Activated CD8-positive, alpha-beta T cell treated with anti-CD3 and anti-CD28 coated beads for 36 hours (primary cell): ENCODE results near the gene ADD1. TPM values are rescaled to one million over a fixed set of nuclear protein-coding genes. Genes with fewer than 3 reads are reported as not detected.

ENCODE experiments used
- ATAC-seq: fragments of 200-7000 bp; cut with Tn5 transposase; one replicate; pipeline ENCODE4 v1.10.0; 2021; ENCODE audit warnings: mild to moderate bottlenecking, moderate library complexity
- CTCF ChIA-PET: fragments of 350-600 bp; sonication (Branson Sonifier 250); formaldehyde crosslinking; loops from one replicate; lab custom pipeline; 2021; ENCODE audit warnings: antibody characterized with exemption; lab: Charles Lee
- POLR2A ChIA-PET: fragments of 350-600 bp; sonication (Branson Sonifier 250); formaldehyde crosslinking; loops from one replicate; lab custom pipeline; 2021; ENCODE audit warnings: antibody characterized with exemption; lab: Charles Lee
- DNase-seq: peaks from one replicate; pipeline ENCODE4 v3.0.0-alpha.2; 2020
- H3K27ac Mint-ChIP-seq: one replicate; pipeline ENCODE4 v1.8.0; 2021; ENCODE audit warnings: mild to moderate bottlenecking, mixed read lengths
- H3K27me3 Mint-ChIP-seq: one replicate; pipeline ENCODE4 v1.8.0; 2021; ENCODE audit warnings: mixed read lengths
- H3K36me3 Mint-ChIP-seq: one replicate; pipeline ENCODE4 v1.8.0; 2021; ENCODE audit warnings: low read depth, mixed read lengths
- H3K4me1 Mint-ChIP-seq: one replicate; pipeline ENCODE4 v1.8.0; 2021; ENCODE audit warnings: low read depth, mixed read lengths
- H3K4me3 Mint-ChIP-seq: one replicate; pipeline ENCODE4 v1.8.0; 2021; ENCODE audit warnings: mild to moderate bottlenecking, moderate library complexity, mixed read lengths
- H3K9me3 Mint-ChIP-seq: one replicate; pipeline ENCODE4 v1.8.0; 2021; ENCODE audit warnings: mixed read lengths
- intact Hi-C: fragments of 100-400 bp; cut with micrococcal nuclease; formaldehyde crosslinking; loops from one replicate; pipeline ENCODE4 v1.10.0; 2022
- total RNA-seq, 2 experiments: library from RNA; stranded (reverse); gene quantifications; one replicate each; pipeline ENCODE4 v1.2.3, GENCODE V29; 2021
- TF ChIP-seq, protein P1 (sequence below): fragments of 200-600 bp; IDR thresholded peaks from one replicate; pipeline ENCODE4 v1.8.0; 2022; ENCODE audit warnings: antibody characterized with exemption, mild to moderate bottlenecking

The ADD1 gene
- total RNA-seq, 2 experiments from 2014 or later, result 149 to 154 TPM

DNA sequence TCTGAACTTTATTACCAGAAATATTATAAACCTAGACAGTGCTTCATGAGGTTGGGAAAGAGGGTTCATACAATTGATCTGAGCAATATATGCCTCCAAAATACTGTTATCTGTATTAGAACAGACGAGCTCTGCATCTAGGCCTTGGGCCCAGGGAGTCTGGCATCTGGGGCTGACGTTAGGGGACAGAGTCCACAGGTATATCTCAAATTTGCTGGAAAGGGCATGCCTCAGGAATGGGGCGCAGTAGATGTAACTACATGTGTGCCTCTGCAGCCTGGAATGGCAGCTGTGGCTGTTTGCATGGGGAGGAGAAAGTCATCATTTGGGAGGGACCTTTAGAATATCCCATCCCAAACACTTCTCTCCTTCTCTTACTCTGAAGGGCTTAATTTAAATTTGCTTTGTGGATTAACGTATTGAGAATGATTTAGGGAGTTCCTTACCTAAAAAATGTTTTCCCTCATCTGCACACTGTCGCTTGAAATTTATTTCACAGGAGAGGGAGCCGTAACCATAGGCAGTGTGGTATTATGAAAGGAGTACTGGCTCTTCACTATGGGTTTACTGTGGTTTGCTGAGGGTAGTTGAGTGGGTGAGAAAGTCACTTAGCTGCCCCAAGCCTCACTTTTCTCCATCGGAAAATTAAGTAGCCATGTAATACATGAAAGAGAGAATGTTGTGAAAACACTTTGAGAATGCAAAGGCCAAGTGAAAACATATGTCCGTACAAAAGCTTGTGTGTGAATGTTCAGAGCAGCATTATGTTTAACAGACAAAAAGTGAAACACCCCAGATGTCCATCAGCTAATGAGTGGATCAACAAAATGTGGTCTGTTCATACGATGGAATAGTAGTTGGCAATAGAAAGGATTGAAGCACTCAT lies 5.9 kb downstream of the ADD1 start:
- TF ChIP-seq, protein P1, sequence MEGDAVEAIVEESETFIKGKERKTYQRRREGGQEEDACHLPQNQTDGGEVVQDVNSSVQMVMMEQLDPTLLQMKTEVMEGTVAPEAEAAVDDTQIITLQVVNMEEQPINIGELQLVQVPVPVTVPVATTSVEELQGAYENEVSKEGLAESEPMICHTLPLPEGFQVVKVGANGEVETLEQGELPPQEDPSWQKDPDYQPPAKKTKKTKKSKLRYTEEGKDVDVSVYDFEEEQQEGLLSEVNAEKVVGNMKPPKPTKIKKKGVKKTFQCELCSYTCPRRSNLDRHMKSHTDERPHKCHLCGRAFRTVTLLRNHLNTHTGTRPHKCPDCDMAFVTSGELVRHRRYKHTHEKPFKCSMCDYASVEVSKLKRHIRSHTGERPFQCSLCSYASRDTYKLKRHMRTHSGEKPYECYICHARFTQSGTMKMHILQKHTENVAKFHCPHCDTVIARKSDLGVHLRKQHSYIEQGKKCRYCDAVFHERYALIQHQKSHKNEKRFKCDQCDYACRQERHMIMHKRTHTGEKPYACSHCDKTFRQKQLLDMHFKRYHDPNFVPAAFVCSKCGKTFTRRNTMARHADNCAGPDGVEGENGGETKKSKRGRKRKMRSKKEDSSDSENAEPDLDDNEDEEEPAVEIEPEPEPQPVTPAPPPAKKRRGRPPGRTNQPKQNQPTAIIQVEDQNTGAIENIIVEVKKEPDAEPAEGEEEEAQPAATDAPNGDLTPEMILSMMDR, result no peak
- intact Hi-C loops, result loop anchor here (5.0 kb wide), 1 partner anchor 88 kb away; no protein-coding TSS in a partner anchor
- POLR2A ChIA-PET, result interaction anchor here (1.0 to 1.6 kb wide), 3 partner anchors 11 to 86 kb away, joined by 3 to 4 read pairs (median 4); no protein-coding TSS in a partner anchor
- no peaks in the 10 kb centered on the region for H3K27me3 Mint-ChIP-seq
- peaks cover 12% of the 10 kb centered on the region for H3K36me3 Mint-ChIP-seq
- peaks cover 71% of the 10 kb centered on the region for H3K4me1 Mint-ChIP-seq
- peak overlapping the region; percentile 55 for H3K27ac Mint-ChIP-seq
- no peak for ATAC-seq
- DNase-seq, result no peak
- H3K4me3 Mint-ChIP-seq, result no peak overlapping the region
- CTCF ChIA-PET, result interaction anchor here (1.2 kb wide), 1 partner anchor 12 kb away, joined by 3 read pairs; no protein-coding TSS in a partner anchor
- H3K9me3 Mint-ChIP-seq, result no peaks in the 10 kb centered on the region

DNA sequence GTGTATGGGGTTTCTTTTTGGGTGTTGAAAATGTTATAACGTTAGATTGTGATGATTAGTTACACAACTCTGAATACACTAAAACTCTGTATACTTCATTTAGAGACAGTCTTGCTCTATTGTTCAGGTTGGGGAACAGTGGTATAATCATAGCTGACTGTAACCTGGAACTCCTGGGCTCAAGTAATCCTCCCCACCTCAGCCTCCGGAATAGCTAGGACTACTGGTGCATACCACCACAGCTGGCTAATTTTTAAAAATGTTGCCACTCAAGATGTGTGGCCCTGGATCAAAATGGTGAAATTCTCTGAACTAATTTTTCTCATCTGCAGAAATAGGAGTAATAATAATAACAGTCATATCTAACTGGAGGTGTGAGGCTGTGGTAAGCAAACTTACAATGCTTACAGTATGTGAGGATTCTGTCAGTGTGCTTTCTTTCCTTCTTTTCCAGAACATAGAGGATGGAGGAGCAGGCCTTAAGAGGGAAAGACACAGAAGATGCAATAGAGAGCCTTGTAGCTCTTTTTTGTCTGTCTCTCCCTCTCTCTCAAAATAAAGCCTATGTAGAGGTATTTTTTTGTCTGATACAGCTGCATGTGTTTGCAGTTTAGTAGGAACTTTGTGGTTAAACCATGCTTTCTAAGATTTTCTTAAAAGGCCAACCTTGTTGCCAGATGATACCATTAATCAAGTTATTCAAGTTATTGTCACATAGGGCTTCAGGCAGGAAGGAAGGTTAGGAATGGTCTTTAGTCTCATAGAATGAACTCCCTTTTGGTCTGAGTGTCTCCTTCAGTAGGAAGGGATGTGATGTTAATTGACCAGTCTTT lies 7.5 kb downstream of the ADD1 start:
- no peaks in the 10 kb centered on the region for H3K9me3 Mint-ChIP-seq
- peak overlapping the region; percentile 79 for H3K27ac Mint-ChIP-seq
- H3K4me3 Mint-ChIP-seq, result peak overlapping the region; percentile 31
- peaks cover 68% of the 10 kb centered on the region for H3K4me1 Mint-ChIP-seq
- POLR2A ChIA-PET, result interaction anchor here (0.6 to 0.7 kb wide), 3 partner anchors 19 to 608 kb away, joined by 3 to 4 read pairs (median 3); no protein-coding TSS in a partner anchor
- ATAC-seq (peak; percentile 24), DNase-seq (no peak)
- peaks cover 12% of the 10 kb centered on the region for H3K36me3 Mint-ChIP-seq
- intact Hi-C loops, result no loop called here
- no peaks in the 10 kb centered on the region for H3K27me3 Mint-ChIP-seq
- TF ChIP-seq, protein P1, result no peak
- CTCF ChIA-PET, result interaction anchor here (1.0 to 1.5 kb wide), 2 partner anchors 9 to 11 kb away, joined by 3 to 4 read pairs; no protein-coding TSS in a partner anchor

DNA sequence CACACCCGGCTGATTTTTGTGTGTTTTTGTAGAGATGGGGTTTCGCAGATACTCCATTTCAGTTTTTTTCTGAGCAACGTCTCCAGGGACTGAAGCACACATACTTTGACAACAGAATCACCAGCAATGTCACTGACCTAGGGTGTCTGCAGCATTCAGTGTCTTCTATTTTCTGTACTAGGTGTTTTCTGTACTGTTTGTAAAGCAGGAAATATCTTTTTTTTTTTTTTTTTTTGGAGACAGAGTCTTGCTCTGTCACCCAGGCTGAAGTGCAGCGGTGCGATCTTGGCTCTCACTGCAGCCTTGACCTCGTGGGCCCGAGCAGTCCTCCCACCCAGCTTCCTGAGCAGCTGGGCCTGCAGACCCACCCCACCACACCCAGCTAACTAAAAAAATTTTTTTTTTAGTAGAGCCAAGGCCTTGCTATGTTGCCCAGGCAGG lies 8.9 kb downstream of the ADD1 start:
- H3K9me3 Mint-ChIP-seq, result no peaks in the 10 kb centered on the region
- peak overlapping the region; percentile 79 for H3K27ac Mint-ChIP-seq
- ChIA-PET CTCF (interaction anchor here (0.9 to 1.5 kb wide), 2 partner anchors 9 to 12 kb away, joined by 3 read pairs; no protein-coding TSS in a partner anchor), POLR2A (interaction anchor here (1.2 kb wide), 1 partner anchor 11 kb away, joined by 3 read pairs; no protein-coding TSS in a partner anchor)
- peaks cover 67% of the 10 kb centered on the region for H3K4me1 Mint-ChIP-seq
- no peaks in the 10 kb centered on the region for H3K27me3 Mint-ChIP-seq
- intact Hi-C loops, result no loop called here
- peak overlapping the region; percentile 54 for H3K4me3 Mint-ChIP-seq
- ATAC-seq (peak; percentile 50), DNase-seq (no peak)
- TF ChIP-seq, protein P1, result no peak
- peaks cover 11% of the 10 kb centered on the region for H3K36me3 Mint-ChIP-seq

DNA sequence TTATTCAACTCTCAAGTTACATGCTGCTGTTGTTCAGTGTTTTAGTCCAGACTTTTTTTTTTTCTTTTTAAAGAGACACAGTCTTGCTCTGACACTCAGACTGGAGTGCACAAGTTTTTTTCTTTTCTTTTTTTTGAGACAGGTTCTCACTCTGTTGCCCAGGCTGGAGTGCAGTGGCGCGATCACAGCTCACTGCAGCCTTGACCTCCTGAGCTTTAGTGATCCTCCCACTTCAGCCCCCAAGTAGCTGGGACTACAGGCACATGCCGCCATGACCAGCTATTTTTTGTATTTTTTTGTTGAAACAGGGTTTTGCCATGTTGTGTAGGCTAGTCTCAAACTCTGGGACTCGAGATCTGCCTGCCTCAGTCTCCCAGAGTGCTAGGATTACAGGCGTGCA lies 11.9 kb downstream of the ADD1 start:
- ChIA-PET POLR2A (interaction anchor here (2.0 kb wide), 1 partner anchor 17 kb away, joined by 4 read pairs; no protein-coding TSS in a partner anchor), CTCF (interaction anchor here (0.6 kb wide), 2 partner anchors 26 to 27 kb away, joined by 3 to 4 read pairs; no protein-coding TSS in a partner anchor)
- no peaks in the 10 kb centered on the region for H3K27me3 Mint-ChIP-seq
- no peak for ATAC-seq
- peaks cover 17% of the 10 kb centered on the region for H3K36me3 Mint-ChIP-seq
- H3K4me3 Mint-ChIP-seq, result no peak overlapping the region
- no peak overlapping the region for H3K27ac Mint-ChIP-seq
- peaks cover 71% of the 10 kb centered on the region for H3K4me1 Mint-ChIP-seq
- intact Hi-C loops, result no loop called here
- TF ChIP-seq, protein P1, result no peak
- DNase-seq, result no peak
- no peaks in the 10 kb centered on the region for H3K9me3 Mint-ChIP-seq
